Astrocyte (in vitro differentiated cells and primary cell): Measurements from ENCODE around the gene CIDEC. TPM values are rescaled to one million over a fixed set of nuclear protein-coding genes. Genes with fewer than 3 reads are reported as not detected.

Source experiments
- DNase-seq: peaks from one replicate; pipeline ENCODE4 v3.0.0-alpha.2; 2010; ENCODE audit warnings: low read depth
- FAIRE-seq: peaks from 2 replicates; lab custom pipeline; 2011; peaks lifted over from hg19 to GRCh38; lab: Jason Lieb, UNC
- H2AFZ ChIP-seq: 2 replicates; pipeline ENCODE4 v1.6.0; 2012; ENCODE audit warnings: low read depth, low read length, inconsistent platforms
- H3K27ac ChIP-seq: 2 replicates; pipeline ENCODE4 v1.5.1; 2011; ENCODE audit warnings: low read depth, low read length, inconsistent platforms
- H3K27me3 ChIP-seq: 2 replicates; pipeline ENCODE4 v1.6.0; 2011; ENCODE audit warnings: low read length, inconsistent platforms; ENCODE audit not compliant: insufficient read depth
- H3K36me3 ChIP-seq: 2 replicates; pipeline ENCODE4 v1.5.1; 2011; ENCODE audit warnings: low read length, inconsistent platforms; ENCODE audit not compliant: insufficient read depth
- H3K4me1 ChIP-seq: 2 replicates; pipeline ENCODE4 v1.5.1; 2011; ENCODE audit warnings: low read length, inconsistent platforms; ENCODE audit not compliant: insufficient read depth
- H3K4me2 ChIP-seq: 2 replicates; pipeline ENCODE4 v1.6.0; 2012; ENCODE audit warnings: low read length, inconsistent platforms
- H3K4me3 ChIP-seq: 2 replicates; pipeline ENCODE4 v1.5.1; 2011; ENCODE audit warnings: low read depth, mild to moderate bottlenecking, low read length, inconsistent platforms; ENCODE audit not compliant: insufficient read depth
- H3K79me2 ChIP-seq: 2 replicates; pipeline ENCODE4 v1.6.0; 2012; ENCODE audit warnings: mild to moderate bottlenecking, low read length, inconsistent platforms; ENCODE audit not compliant: insufficient read depth
- H3K9ac ChIP-seq: 2 replicates; pipeline ENCODE4 v1.6.0; 2012; ENCODE audit warnings: mild to moderate bottlenecking, low read length, inconsistent platforms
- H3K9me3 ChIP-seq: 2 replicates; pipeline ENCODE4 v1.5.1; 2012; ENCODE audit warnings: low read depth, mild to moderate bottlenecking, low read length, inconsistent platforms; ENCODE audit not compliant: insufficient read depth
- H4K20me1 ChIP-seq: 2 replicates; pipeline ENCODE4 v1.6.0; 2012; ENCODE audit warnings: low read length, inconsistent platforms; ENCODE audit not compliant: insufficient read depth
- H3K27ac Mint-ChIP-seq: one replicate; pipeline ENCODE4 v1.8.0; 2021; ENCODE audit warnings: mild to moderate bottlenecking, mixed read lengths; ENCODE audit not compliant: unreplicated experiment
- H3K27me3 Mint-ChIP-seq: one replicate; pipeline ENCODE4 v1.8.0; 2021; ENCODE audit warnings: low read depth, mixed read lengths; ENCODE audit not compliant: unreplicated experiment
- H3K36me3 Mint-ChIP-seq: one replicate; pipeline ENCODE4 v1.8.0; 2021; ENCODE audit warnings: low read depth, mixed read lengths; ENCODE audit not compliant: unreplicated experiment
- H3K4me1 Mint-ChIP-seq: one replicate; pipeline ENCODE4 v1.8.0; 2021; ENCODE audit warnings: low read depth, mixed read lengths; ENCODE audit not compliant: unreplicated experiment
- H3K4me3 Mint-ChIP-seq: one replicate; pipeline ENCODE4 v1.8.0; 2021; ENCODE audit warnings: mild to moderate bottlenecking, moderate library complexity, mixed read lengths; ENCODE audit not compliant: unreplicated experiment
- H3K9me3 Mint-ChIP-seq: one replicate; pipeline ENCODE4 v1.8.0; 2021; ENCODE audit warnings: mild to moderate bottlenecking, mixed read lengths; ENCODE audit not compliant: unreplicated experiment
- CTCF ChIP-seq: IDR thresholded peaks from 2 replicates; pipeline ENCODE4 v1.5.1; 2011; ENCODE audit warnings: low read depth, mild to moderate bottlenecking, inconsistent platforms, low read length, moderate library complexity; ENCODE audit not compliant: insufficient read depth
- EZH2 ChIP-seq: IDR thresholded peaks from 2 replicates; pipeline ENCODE4 v1.6.1; 2012; ENCODE audit warnings: mild to moderate bottlenecking, low read length, inconsistent platforms; ENCODE audit not compliant: insufficient read depth
- total RNA-seq: library from RNA; stranded (reverse); gene quantifications from 2 replicates; pipeline ENCODE4 v1.2.1, GENCODE V29; 2021

Gene CIDEC
- total RNA-seq, 1 donor from 2014 or later, result not detected

GRCh38 chr3:9870978-9871377 lies 9.1 kb downstream of the CIDEC start:
- peaks cover 3% of the 10 kb centered on the region for H3K27me3 Mint-ChIP-seq
- no peak overlapping the region for H3K9ac ChIP-seq
- no peak overlapping the region for H3K4me3 Mint-ChIP-seq
- no peak overlapping the region for H3K4me3 ChIP-seq
- H3K4me2 ChIP-seq, result no peak overlapping the region
- no peaks in the 10 kb centered on the region for H3K9me3 ChIP-seq
- H3K36me3 ChIP-seq, result no peaks in the 10 kb centered on the region
- no peaks in the 10 kb centered on the region for H3K9me3 Mint-ChIP-seq
- H3K79me2 ChIP-seq, result no peaks in the 10 kb centered on the region
- TF ChIP-seq CTCF (no peak), EZH2 (no peak)
- peaks cover 8% of the 10 kb centered on the region for H3K4me1 ChIP-seq
- no peaks in the 10 kb centered on the region for H3K4me1 Mint-ChIP-seq
- H3K27me3 ChIP-seq, result no peaks in the 10 kb centered on the region
- H3K27ac ChIP-seq, result no peak overlapping the region
- peak; percentile 58 for DNase-seq
- no peak for FAIRE-seq
- H3K36me3 Mint-ChIP-seq, result no peaks in the 10 kb centered on the region
- no peak overlapping the region for H2AFZ ChIP-seq
- H3K27ac Mint-ChIP-seq, result no peak overlapping the region
- H4K20me1 ChIP-seq, result no peaks in the 10 kb centered on the region

- Mint-ChIP-seq H3K27ac (no peak overlapping the region), H3K4me1 (no peaks in the 10 kb centered on the region), H3K36me3 (no peaks in the 10 kb centered on the region), H3K4me3 (no peak overlapping the region), H3K27me3 (peaks cover 3% of the 10 kb centered on the region), H3K9me3 (no peaks in the 10 kb centered on the region)
- no peaks in the 10 kb centered on the region for H3K36me3 ChIP-seq
- DNase-seq (no peak), FAIRE-seq (no peak)
- H4K20me1 ChIP-seq, result no peaks in the 10 kb centered on the region
- no peak overlapping the region for H3K27ac ChIP-seq
- H3K4me2 ChIP-seq, result no peak overlapping the region
- peaks cover 8% of the 10 kb centered on the region for H3K4me1 ChIP-seq
- no peak overlapping the region for H3K4me3 ChIP-seq
- TF ChIP-seq EZH2, result no peak
- TF ChIP-seq CTCF, result no peak
- H2AFZ ChIP-seq, result no peak overlapping the region
- no peaks in the 10 kb centered on the region for H3K27me3 ChIP-seq
- H3K9me3 ChIP-seq, result no peaks in the 10 kb centered on the region
- H3K9ac ChIP-seq, result no peak overlapping the region
- no peaks in the 10 kb centered on the region for H3K79me2 ChIP-seq
These were observed 10.1 kb downstream of the CIDEC start for GRCh38 chr3:9869955-9870354.

- H2AFZ ChIP-seq, result no peak overlapping the region
- no peak overlapping the region for H3K27ac ChIP-seq
- H3K27me3 ChIP-seq, result no peaks in the 10 kb centered on the region
- TF ChIP-seq EZH2, result no peak
- TF ChIP-seq CTCF, result no peak
- FAIRE-seq, result no peak
- H3K4me2 ChIP-seq, result no peak overlapping the region
- H3K9ac ChIP-seq, result no peak overlapping the region
- Mint-ChIP-seq H3K27me3 (peaks cover 4% of the 10 kb centered on the region), H3K27ac (no peak overlapping the region), H3K9me3 (no peaks in the 10 kb centered on the region), H3K4me1 (peaks cover 7% of the 10 kb centered on the region), H3K36me3 (no peaks in the 10 kb centered on the region), H3K4me3 (no peak overlapping the region)
- H3K36me3 ChIP-seq, result no peaks in the 10 kb centered on the region
- no peak for DNase-seq
- no peaks in the 10 kb centered on the region for H3K79me2 ChIP-seq
- no peak overlapping the region for H3K4me3 ChIP-seq
- H4K20me1 ChIP-seq, result no peaks in the 10 kb centered on the region
- H3K9me3 ChIP-seq, result no peaks in the 10 kb centered on the region
- H3K4me1 ChIP-seq, result peaks cover 16% of the 10 kb centered on the region
These were observed 12.9 kb downstream of the CIDEC start for GRCh38 chr3:9867106-9867505.
